ENCODE results near the gene USF3. TPM values are rescaled to one million over a fixed set of nuclear protein-coding genes. Genes with fewer than 3 reads are reported as not detected.

Gene USF3
- total and polyA plus RNA-seq, 9 of the 15 experiments (the other 6 are each of a cell fraction or from before 2014, with no cell fraction given), result 1.4 to 6.9 (median 3.1) TPM

DNA sequence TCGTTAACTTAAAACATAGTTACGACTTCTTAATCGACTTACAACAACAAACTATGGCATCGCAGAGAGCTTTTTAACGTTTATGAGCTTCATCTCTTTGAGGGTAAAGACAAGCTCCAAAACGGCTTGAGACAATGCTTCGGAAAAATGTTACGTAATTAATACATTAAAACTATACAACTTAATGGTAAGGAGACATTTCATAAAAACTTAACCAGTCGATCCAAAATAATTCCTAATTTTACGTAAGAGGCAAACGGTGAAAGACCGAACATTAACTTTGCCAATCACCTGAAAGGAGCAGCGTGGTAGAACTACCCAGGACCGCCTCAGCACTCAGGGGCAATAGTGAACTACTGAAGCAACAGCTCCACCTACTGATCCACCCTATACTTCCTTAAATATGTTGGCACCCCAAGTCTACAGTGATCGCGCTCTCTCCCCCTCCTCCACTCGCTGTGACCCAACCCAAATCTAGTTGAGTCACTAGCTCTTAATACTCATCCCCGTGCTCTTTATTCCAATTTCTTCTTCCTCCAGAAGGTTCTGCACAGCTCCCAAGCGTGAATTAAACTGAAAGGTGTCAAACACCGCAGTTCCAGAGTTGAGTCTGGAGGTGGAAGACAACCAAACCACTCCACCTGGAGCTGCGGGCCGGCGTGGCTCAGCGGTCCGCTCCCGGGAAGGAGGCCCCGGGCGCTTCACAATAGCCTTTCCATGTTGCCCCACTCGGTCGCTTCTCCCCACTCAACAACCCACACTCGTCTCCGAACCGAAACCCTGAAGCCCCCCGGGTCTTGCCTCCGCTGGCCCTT lies 48.7 kb upstream of the USF3 start (continued):
- TF ChIP-seq, protein P1, sequence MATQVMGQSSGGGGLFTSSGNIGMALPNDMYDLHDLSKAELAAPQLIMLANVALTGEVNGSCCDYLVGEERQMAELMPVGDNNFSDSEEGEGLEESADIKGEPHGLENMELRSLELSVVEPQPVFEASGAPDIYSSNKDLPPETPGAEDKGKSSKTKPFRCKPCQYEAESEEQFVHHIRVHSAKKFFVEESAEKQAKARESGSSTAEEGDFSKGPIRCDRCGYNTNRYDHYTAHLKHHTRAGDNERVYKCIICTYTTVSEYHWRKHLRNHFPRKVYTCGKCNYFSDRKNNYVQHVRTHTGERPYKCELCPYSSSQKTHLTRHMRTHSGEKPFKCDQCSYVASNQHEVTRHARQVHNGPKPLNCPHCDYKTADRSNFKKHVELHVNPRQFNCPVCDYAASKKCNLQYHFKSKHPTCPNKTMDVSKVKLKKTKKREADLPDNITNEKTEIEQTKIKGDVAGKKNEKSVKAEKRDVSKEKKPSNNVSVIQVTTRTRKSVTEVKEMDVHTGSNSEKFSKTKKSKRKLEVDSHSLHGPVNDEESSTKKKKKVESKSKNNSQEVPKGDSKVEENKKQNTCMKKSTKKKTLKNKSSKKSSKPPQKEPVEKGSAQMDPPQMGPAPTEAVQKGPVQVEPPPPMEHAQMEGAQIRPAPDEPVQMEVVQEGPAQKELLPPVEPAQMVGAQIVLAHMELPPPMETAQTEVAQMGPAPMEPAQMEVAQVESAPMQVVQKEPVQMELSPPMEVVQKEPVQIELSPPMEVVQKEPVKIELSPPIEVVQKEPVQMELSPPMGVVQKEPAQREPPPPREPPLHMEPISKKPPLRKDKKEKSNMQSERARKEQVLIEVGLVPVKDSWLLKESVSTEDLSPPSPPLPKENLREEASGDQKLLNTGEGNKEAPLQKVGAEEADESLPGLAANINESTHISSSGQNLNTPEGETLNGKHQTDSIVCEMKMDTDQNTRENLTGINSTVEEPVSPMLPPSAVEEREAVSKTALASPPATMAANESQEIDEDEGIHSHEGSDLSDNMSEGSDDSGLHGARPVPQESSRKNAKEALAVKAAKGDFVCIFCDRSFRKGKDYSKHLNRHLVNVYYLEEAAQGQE (IDR thresholded peaks at IDR 0.05; ENCODE audit: borderline replicate concordance), result peak; percentile 31; the same call in 1 of the 2 replicates
- TF ChIP-seq, protein P1 (CRISPR knock-in tag; IDR thresholded peaks at IDR 0.05; ENCODE audit: low read depth), result no peak
- TF ChIP-seq, protein P2, sequence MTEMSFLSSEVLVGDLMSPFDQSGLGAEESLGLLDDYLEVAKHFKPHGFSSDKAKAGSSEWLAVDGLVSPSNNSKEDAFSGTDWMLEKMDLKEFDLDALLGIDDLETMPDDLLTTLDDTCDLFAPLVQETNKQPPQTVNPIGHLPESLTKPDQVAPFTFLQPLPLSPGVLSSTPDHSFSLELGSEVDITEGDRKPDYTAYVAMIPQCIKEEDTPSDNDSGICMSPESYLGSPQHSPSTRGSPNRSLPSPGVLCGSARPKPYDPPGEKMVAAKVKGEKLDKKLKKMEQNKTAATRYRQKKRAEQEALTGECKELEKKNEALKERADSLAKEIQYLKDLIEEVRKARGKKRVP (CRISPR knock-in tag; IDR thresholded peaks at IDR 0.05), result no peak
